Breast epithelium (tissue), 3 donors: ENCODE measurements around the gene GLRA3.

Experiments
- CTCF ChIP-seq, 3 donors: fragments of 450-650 bp; IDR thresholded peaks; one replicate each; pipeline ENCODE4 v1.5.1; 2016 to 2017; ENCODE audit warnings: antibody characterized with exemption in 3 of 3, mild to moderate bottlenecking in 3 of 3, moderate library complexity in 3 of 3
- POLR2A ChIP-seq: fragments of 450-650 bp; IDR thresholded peaks from one replicate; pipeline ENCODE4 v1.6.1; 2016; ENCODE audit warnings: antibody characterized with exemption, mild to moderate bottlenecking, moderate library complexity
- POLR2AphosphoS5 ChIP-seq, 3 donors: sonication (generic); formaldehyde crosslinking; IDR thresholded peaks; one replicate each; pipeline ENCODE4 v1.6.1; 2017; ENCODE audit warnings: antibody characterized with exemption in 3 of 3

- TF ChIP-seq CTCF (IDR thresholded peaks at IDR 0.05) (no peak), POLR2A (no peak), POLR2AphosphoS5 (IDR thresholded peaks at IDR 0.05) (no peak)
Observed at GRCh38 chr4:174761451-174761850, 67.6 kb downstream of the GLRA3 start.
